ENCODE data around the gene LIN9. TPM values are rescaled to one million over a fixed set of nuclear protein-coding genes. Genes with fewer than 3 reads are reported as not detected.
"Not testable (repeated sequence)": the region's sequence is repeated elsewhere in the genome, so short reads cannot be mapped to it uniquely, and the experiment has no call there.

Gene LIN9
- total RNA-seq, 4 donors from 2014 or later: 3.6 to 5.9 (median 4.4) TPM

GRCh38 chr1:226276077-226276682, 32.8 kb downstream of the LIN9 start:
- no peaks in the 10 kb centered on the region for H3K4me1 ChIP-seq
- no peaks in the 10 kb centered on the region for H3K9me3 ChIP-seq
- no peak overlapping the region for H3K27ac ChIP-seq
- DNase-seq (ENCODE audit: low spot score in 2 of 2): no peak
- 85% methylated on average over 3 of the region's 3 CpGs for WGBS
- no peaks in the 10 kb centered on the region for H3K36me3 ChIP-seq
- no peaks in the 10 kb centered on the region for H3K27me3 ChIP-seq
- no peak overlapping the region for H3K4me3 ChIP-seq
- no peak for TF ChIP-seq POLR2AphosphoS5 (IDR thresholded peaks at IDR 0.05)
- TF ChIP-seq CTCF (IDR thresholded peaks at IDR 0.05): no peak

GRCh38 chr1:226274138-226274537, 34.8 kb downstream of the LIN9 start:
- WGBS: 76% methylated on average over 1 of the region's 1 CpG
- no peaks in the 10 kb centered on the region for H3K9me3 ChIP-seq
- no peaks in the 10 kb centered on the region for H3K4me1 ChIP-seq
- no peaks in the 10 kb centered on the region for H3K27me3 ChIP-seq
- TF ChIP-seq CTCF (IDR thresholded peaks at IDR 0.05): no peak
- TF ChIP-seq POLR2AphosphoS5 (IDR thresholded peaks at IDR 0.05): no peak
- TF ChIP-seq POLR2A (IDR thresholded peaks at IDR 0.05): no peak
- no peak for TF ChIP-seq EP300 (IDR thresholded peaks at IDR 0.05)
- no peak for DNase-seq (ENCODE audit: low spot score in 2 of 2)
- H3K4me3 ChIP-seq: no peak overlapping the region
- no peak overlapping the region for H3K27ac ChIP-seq
- no peaks in the 10 kb centered on the region for H3K36me3 ChIP-seq

GRCh38 chr1:226272233-226272902, 36.6 kb downstream of the LIN9 start:
- H3K4me1 ChIP-seq; H3K36me3 ChIP-seq; H3K27ac ChIP-seq; H3K27me3 ChIP-seq; H3K4me3 ChIP-seq; DNase-seq (ENCODE audit: low spot score in 2 of 2); H3K9me3 ChIP-seq: not testable (repeated sequence)
- 77% methylated on average over 8 of the region's 8 CpGs for WGBS

GRCh38 chr1:226268421-226269124, 40.4 kb downstream of the LIN9 start:
- no peaks in the 10 kb centered on the region for H3K27me3 ChIP-seq
- H3K4me1 ChIP-seq: no peaks in the 10 kb centered on the region
- TF ChIP-seq POLR2A (IDR thresholded peaks at IDR 0.05): no peak
- no peak for DNase-seq (ENCODE audit: low spot score in 2 of 2)
- H3K9me3 ChIP-seq: no peaks in the 10 kb centered on the region
- H3K27ac ChIP-seq: no peak overlapping the region
- H3K4me3 ChIP-seq: no peak overlapping the region
- WGBS: 71% methylated on average over 3 of the region's 3 CpGs
- H3K36me3 ChIP-seq: no peaks in the 10 kb centered on the region

GRCh38 chr1:226261818-226262217, 47.1 kb downstream of the LIN9 start:
- Histone ChIP-seq H3K9me3 (no peaks in the 10 kb centered on the region), H3K4me1 (no peaks in the 10 kb centered on the region), H3K36me3 (peaks cover 7% of the 10 kb centered on the region), H3K27ac (no peak overlapping the region), H3K4me3 (no peak overlapping the region), H3K27me3 (no peaks in the 10 kb centered on the region)
- WGBS: 93% methylated on average over 1 of the region's 1 CpG
- no peak for DNase-seq (ENCODE audit: low spot score in 2 of 2)
- TF ChIP-seq POLR2A (IDR thresholded peaks at IDR 0.05): no peak
- no peak for TF ChIP-seq EP300 (IDR thresholded peaks at IDR 0.05)
- TF ChIP-seq POLR2AphosphoS5 (IDR thresholded peaks at IDR 0.05): no peak
- TF ChIP-seq CTCF (IDR thresholded peaks at IDR 0.05): no peak

GRCh38 chr1:226255380-226255779, 53.6 kb downstream of the LIN9 start:
- H3K4me1 ChIP-seq: no peaks in the 10 kb centered on the region
- H3K27ac ChIP-seq: no peak overlapping the region
- H3K36me3 ChIP-seq: no peaks in the 10 kb centered on the region
- H3K4me3 ChIP-seq: no peak overlapping the region
- TF ChIP-seq EP300 (IDR thresholded peaks at IDR 0.05) (no peak), POLR2AphosphoS5 (IDR thresholded peaks at IDR 0.05) (no peak), POLR2A (IDR thresholded peaks at IDR 0.05) (no peak), CTCF (IDR thresholded peaks at IDR 0.05) (no peak)
- 82% methylated on average over 3 of the region's 3 CpGs for WGBS
- no peak for DNase-seq (ENCODE audit: low spot score in 2 of 2)
- no peaks in the 10 kb centered on the region for H3K9me3 ChIP-seq
- no peaks in the 10 kb centered on the region for H3K27me3 ChIP-seq

Data from suprapubic skin (tissue), 4 donors.